Retinal pigment epithelial cell (primary cell): ENCODE data around the gene SIX1.

Experiments
- DNase-seq: peaks from one replicate; pipeline ENCODE4 v3.0.0-alpha.2; 2010; ENCODE audit warnings: low read depth
- H3K4me3 ChIP-seq: 2 replicates; pipeline ENCODE4 v1.5.1; 2011; ENCODE audit warnings: mild to moderate bottlenecking, low read length, control low read depth, moderate library complexity
- TF ChIP-seq, protein P1 (sequence below): conservative IDR thresholded peaks from 2 replicates; pipeline ENCODE4 v1.5.1; 2011; ENCODE audit warnings: low read depth, low read length, control low read depth, inconsistent platforms

Gene SIX1

GRCh38 chr14:60646226-60646818 lies 3.0 kb downstream of the SIX1 start:
- TF ChIP-seq, protein P1, sequence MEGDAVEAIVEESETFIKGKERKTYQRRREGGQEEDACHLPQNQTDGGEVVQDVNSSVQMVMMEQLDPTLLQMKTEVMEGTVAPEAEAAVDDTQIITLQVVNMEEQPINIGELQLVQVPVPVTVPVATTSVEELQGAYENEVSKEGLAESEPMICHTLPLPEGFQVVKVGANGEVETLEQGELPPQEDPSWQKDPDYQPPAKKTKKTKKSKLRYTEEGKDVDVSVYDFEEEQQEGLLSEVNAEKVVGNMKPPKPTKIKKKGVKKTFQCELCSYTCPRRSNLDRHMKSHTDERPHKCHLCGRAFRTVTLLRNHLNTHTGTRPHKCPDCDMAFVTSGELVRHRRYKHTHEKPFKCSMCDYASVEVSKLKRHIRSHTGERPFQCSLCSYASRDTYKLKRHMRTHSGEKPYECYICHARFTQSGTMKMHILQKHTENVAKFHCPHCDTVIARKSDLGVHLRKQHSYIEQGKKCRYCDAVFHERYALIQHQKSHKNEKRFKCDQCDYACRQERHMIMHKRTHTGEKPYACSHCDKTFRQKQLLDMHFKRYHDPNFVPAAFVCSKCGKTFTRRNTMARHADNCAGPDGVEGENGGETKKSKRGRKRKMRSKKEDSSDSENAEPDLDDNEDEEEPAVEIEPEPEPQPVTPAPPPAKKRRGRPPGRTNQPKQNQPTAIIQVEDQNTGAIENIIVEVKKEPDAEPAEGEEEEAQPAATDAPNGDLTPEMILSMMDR = no peak
- no peak overlapping the region for H3K4me3 ChIP-seq
- DNase-seq = no peak

DNA sequence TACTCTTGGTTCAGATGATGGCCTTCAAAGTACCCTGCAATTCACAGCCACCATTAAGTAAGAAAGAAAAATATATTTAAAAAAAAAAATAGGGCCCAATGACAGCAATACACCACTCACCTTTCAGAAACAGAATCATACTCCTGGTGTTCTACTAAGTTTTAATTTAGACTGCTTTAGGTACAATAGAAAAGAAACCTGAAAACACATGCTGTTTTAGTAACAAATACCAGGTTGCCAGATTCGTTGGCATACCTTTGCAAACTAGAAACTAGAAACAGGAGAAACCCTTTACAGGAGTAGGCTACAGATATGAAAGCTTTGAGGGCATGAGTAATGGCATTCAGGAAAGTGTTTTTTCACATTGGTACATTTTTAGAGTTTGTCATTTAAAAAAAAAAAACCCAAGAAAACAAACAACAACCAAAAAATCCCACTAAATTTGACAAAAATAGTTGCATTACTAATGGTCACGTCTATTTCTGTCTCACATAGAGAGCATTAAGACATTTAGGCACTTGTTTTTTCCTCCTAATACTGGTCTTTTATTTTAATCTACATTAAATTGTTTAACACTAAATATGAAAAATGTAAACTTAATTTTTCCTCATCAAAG lies 4.0 kb downstream of the SIX1 start:
- H3K4me3 ChIP-seq = no peak overlapping the region
- TF ChIP-seq, protein P1 = no peak
- DNase-seq = no peak

GRCh38 chr14:60644666-60645065 lies 4.6 kb downstream of the SIX1 start:
- H3K4me3 ChIP-seq = no peak overlapping the region
- DNase-seq = no peak

GRCh38 chr14:60643463-60644314 lies 5.6 kb downstream of the SIX1 start:
- H3K4me3 ChIP-seq = no peak overlapping the region
- TF ChIP-seq, protein P1 = no peak
- DNase-seq = no peak

More at GRCh38 chr14:60644666-60645065, 4.6 kb downstream of the SIX1 start:
- TF ChIP-seq, protein P1 = no peak

DNA sequence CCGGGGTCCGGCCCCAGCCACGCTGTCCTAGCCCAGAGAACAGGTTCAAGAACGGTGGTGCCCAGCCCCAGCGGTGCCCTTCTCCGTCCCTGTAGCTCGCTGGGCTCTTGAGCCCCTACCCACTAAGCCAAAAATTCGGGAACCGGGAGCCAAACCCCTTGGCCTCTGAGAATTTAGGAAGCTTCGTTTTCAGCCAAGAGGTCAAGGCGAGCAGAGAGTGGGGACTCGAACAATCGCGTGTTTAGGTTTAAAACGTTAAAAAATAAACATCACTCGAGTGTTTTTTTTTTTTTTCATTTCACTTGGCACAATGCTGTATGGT lies 6.2 kb downstream of the SIX1 start:
- no peak overlapping the region for H3K4me3 ChIP-seq
- DNase-seq = no peak
- TF ChIP-seq, protein P1 = no peak

- DNase-seq = no peak
- H3K4me3 ChIP-seq = no peak overlapping the region
- TF ChIP-seq, protein P1 = no peak
Observed at GRCh38 chr14:60642270-60643140, 6.8 kb downstream of the SIX1 start.
